Esophagus muscularis mucosa (tissue), 4 donors: Measurements from ENCODE around the gene NTHL1. TPM values are rescaled to one million over a fixed set of nuclear protein-coding genes. Genes with fewer than 3 reads are reported as not detected.

ENCODE experiments used
- DNase-seq: peaks from one replicate; pipeline ENCODE4 v3.0.0-alpha.2; 2017; ENCODE audit errors: extremely low spot score
- H3K27ac ChIP-seq, 4 donors: fragments of 200-600 bp; sonication (generic); replicated peaks in 1 of 4; 1 replicate in 3 of 4; 2 replicates in 1 of 4; pipeline ENCODE4 v1.5.1; 2016 to 2019; ENCODE audit warnings: mild to moderate bottlenecking in 1 of 4
- H3K27me3 ChIP-seq, 4 donors: fragments of 200-600 bp; sonication (generic); one replicate each; pipeline versions ENCODE4 v1.5.1 to v1.6.0; 2016 to 2019
- H3K36me3 ChIP-seq, 4 donors: fragments of 200-600 bp; sonication (generic); one replicate each; pipeline ENCODE4 v1.5.1; 2016 to 2019
- H3K4me1 ChIP-seq, 4 donors: fragments of 200-600 bp; sonication (generic); one replicate each; pipeline ENCODE4 v1.5.1; 2016 to 2019
- H3K4me3 ChIP-seq, 4 donors: fragments of 200-600 bp; sonication (generic); 1 replicate in 2 of 4; 2 replicates in 2 of 4; pipeline ENCODE4 v1.5.1; 2016 to 2019; ENCODE audit warnings: mild to moderate bottlenecking in 4 of 4, moderate library complexity in 1 of 4
- H3K9me3 ChIP-seq, 4 donors: fragments of 200-600 bp; sonication (generic); 1 replicate in 3 of 4; 2 replicates in 1 of 4; pipeline ENCODE4 v1.5.1; 2016 to 2019
- EP300 ChIP-seq: sonication (generic); formaldehyde crosslinking; IDR thresholded peaks from one replicate; pipeline ENCODE4 v1.6.1; 2017; ENCODE audit warnings: antibody characterized with exemption
- POLR2A ChIP-seq: fragments of 450-650 bp; IDR thresholded peaks from one replicate; pipeline ENCODE4 v1.6.1; 2017; ENCODE audit warnings: antibody characterized with exemption, moderate library complexity, mild to moderate bottlenecking, low read depth
- POLR2AphosphoS5 ChIP-seq, 2 donors: sonication (generic); formaldehyde crosslinking; IDR thresholded peaks; one replicate each; pipeline ENCODE4 v1.6.1; 2017; ENCODE audit warnings: antibody characterized with exemption in 2 of 2
- WGBS: methylation state at CpG from one replicate; pipeline ENCODE4 v1.1.5; 2018; 5-methylcytosine and 5-hydroxymethylcytosine counted together
- intact Hi-C: fragments of 100-400 bp; cut with DNase I; formaldehyde crosslinking; loops from one replicate; pipeline ENCODE4 v1.15.1; 2023
- small RNA-seq, 3 donors: library from RNA; depleted of rRNA; stranded (forward); fragments of <200 nt; gene quantifications; one replicate each; pipeline ENCODE3, GENCODE V24; 2016
- total RNA-seq, 4 donors: library from RNA; depleted of rRNA; stranded (reverse); fragments of >200 nt; gene quantifications; one replicate each; pipeline versions ENCODE4 v1.1.0 to v1.2.1, GENCODE V29; 2016
- TF ChIP-seq, protein P1 (sequence below), 3 experiments: fragments of 200-600 bp in 2 of 3; fragments of 450-650 bp in 1 of 3; sonication (generic) in 2 of 3; IDR thresholded peaks; one replicate each; pipeline ENCODE4 v1.5.1; 2017 to 2019; ENCODE audit warnings: antibody characterized with exemption in 3 of 3, mild to moderate bottlenecking in 2 of 3, moderate library complexity in 1 of 3

The NTHL1 gene
- total RNA-seq, 4 donors from 2014 or later = 11.8 to 25.2 (median 18.9) TPM

DNA sequence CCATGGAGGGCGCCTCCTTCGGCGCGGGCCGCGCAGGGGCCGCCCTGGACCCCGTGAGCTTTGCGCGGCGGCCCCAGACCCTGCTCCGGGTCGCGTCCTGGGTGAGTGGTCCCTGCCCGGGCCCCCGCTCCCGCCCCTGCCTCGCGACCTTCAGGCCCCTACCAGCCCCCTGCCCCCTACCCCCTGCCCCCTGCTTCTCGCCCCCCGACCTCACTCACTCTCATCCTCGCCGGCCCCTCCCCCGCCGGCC lies 57.6 kb downstream of the NTHL1 start:
- Histone ChIP-seq H3K4me3 (peak overlapping the region in 3 of 4 donors; percentile 20 to 51 (median 24)), H3K4me1 (peaks cover 33 to 54% (median 48%) of the 10 kb centered on the region in 4 donors), H3K27me3 (peaks cover 3 to 48% (median 32%) of the 10 kb centered on the region in 4 donors), H3K9me3 (no peaks in the 10 kb centered on the region), H3K27ac (no peak overlapping the region), H3K36me3 (peaks cover 11 to 27% (median 23%) of the 10 kb centered on the region in 4 donors)
- under 1% methylated on average over 17 of the region's 25 CpGs for WGBS
- intact Hi-C loops = no loop called here
- TF ChIP-seq POLR2A = no peak
- no peak for TF ChIP-seq EP300
- TF ChIP-seq, protein P1, sequence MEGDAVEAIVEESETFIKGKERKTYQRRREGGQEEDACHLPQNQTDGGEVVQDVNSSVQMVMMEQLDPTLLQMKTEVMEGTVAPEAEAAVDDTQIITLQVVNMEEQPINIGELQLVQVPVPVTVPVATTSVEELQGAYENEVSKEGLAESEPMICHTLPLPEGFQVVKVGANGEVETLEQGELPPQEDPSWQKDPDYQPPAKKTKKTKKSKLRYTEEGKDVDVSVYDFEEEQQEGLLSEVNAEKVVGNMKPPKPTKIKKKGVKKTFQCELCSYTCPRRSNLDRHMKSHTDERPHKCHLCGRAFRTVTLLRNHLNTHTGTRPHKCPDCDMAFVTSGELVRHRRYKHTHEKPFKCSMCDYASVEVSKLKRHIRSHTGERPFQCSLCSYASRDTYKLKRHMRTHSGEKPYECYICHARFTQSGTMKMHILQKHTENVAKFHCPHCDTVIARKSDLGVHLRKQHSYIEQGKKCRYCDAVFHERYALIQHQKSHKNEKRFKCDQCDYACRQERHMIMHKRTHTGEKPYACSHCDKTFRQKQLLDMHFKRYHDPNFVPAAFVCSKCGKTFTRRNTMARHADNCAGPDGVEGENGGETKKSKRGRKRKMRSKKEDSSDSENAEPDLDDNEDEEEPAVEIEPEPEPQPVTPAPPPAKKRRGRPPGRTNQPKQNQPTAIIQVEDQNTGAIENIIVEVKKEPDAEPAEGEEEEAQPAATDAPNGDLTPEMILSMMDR (IDR thresholded peaks at IDR 0.05) = no peak
- TF ChIP-seq POLR2AphosphoS5 (IDR thresholded peaks at IDR 0.05) = no peak
- DNase-seq = no peak

Small RNAs within 50 kb of the gene (small RNA-seq; reads per million reads assigned to genes)
- gene MIR1225 = 1.3 to 8.3 (median 4.7) reads per million in 3 donors
- 0 reads per million in 3 donors for gene RN7SL219P

Other genes with a start within 250 kb of the NTHL1 start
- 100 to 1,000 TPM; 148 to 264 (median 180) TPM for gene HAGH, start 221.0 kb downstream of the NTHL1 start, total RNA-seq
- 10 to 100 TPM; 20.4 to 43.2 (median 39.5) TPM for gene FAHD1, start 220.6 kb downstream of the NTHL1 start, total RNA-seq
- not detected for gene MEIOB, start 175.7 kb downstream of the NTHL1 start, total RNA-seq
- not detected for gene HS3ST6, start 129.4 kb downstream of the NTHL1 start, total RNA-seq
- 10 to 100 TPM; 46.0 to 78.7 (median 53.1) TPM for gene MSRB1, start 104.6 kb downstream of the NTHL1 start, total RNA-seq
- gene RPL3L, start 93.1 kb downstream of the NTHL1 start, total RNA-seq = not detected
- gene NDUFB10, start 88.3 kb downstream of the NTHL1 start, total RNA-seq = 100 to 1,000 TPM; 249 to 381 (median 295) TPM
- 1,000 to 10,000 TPM; 1,144 to 2,342 (median 1,414) TPM for gene RPS2, start 83.0 kb downstream of the NTHL1 start, total RNA-seq
- not detected for gene RNF151, start 81.0 kb downstream of the NTHL1 start, total RNA-seq
- 10 to 100 TPM; 27.0 to 42.9 (median 36.9) TPM for gene TBL3, start 75.8 kb downstream of the NTHL1 start, total RNA-seq
- under 1 TPM in 1 of 4 donors, not detected in 3; 0.52 TPM for gene NOXO1, start 66.4 kb downstream of the NTHL1 start, total RNA-seq
- gene GFER, start 63.6 kb downstream of the NTHL1 start, total RNA-seq = 10 to 100 TPM; 14.1 to 38.5 (median 23.7) TPM
- gene SYNGR3, start 57.9 kb downstream of the NTHL1 start, total RNA-seq = 1 to 10 TPM; 2.1 to 5.6 (median 3.3) TPM
- 10 to 100 TPM; 23.3 to 46.5 (median 34.9) TPM for gene ZNF598, start 38.0 kb downstream of the NTHL1 start, total RNA-seq
- gene NPW, start 28.0 kb downstream of the NTHL1 start, total RNA-seq = not detected
- gene NHERF2, start 20.9 kb downstream of the NTHL1 start, total RNA-seq = 100 to 1,000 TPM in 2 of 4 donors, 10 to 100 TPM in 2; 45.3 to 130 (median 88.3) TPM
- gene TSC2, start 151 bp upstream of the NTHL1 start, total RNA-seq = 10 to 100 TPM; 41.3 to 71.7 (median 52.0) TPM
- 100 to 1,000 TPM; 297 to 459 (median 366) TPM for gene PKD1, start 88.1 kb upstream of the NTHL1 start, total RNA-seq
- gene RAB26, start 100.8 kb upstream of the NTHL1 start, total RNA-seq = not detected
- gene TRAF7, start 107.9 kb upstream of the NTHL1 start, total RNA-seq = 10 to 100 TPM; 42.6 to 64.5 (median 54.3) TPM
- gene CASKIN1, start 148.8 kb upstream of the NTHL1 start, total RNA-seq = under 1 TPM; under 0.01 to 0.32 (median 0.09) TPM
- gene MLST8, start 157.6 kb upstream of the NTHL1 start, total RNA-seq = 10 to 100 TPM; 23.7 to 62.8 (median 36.3) TPM
- gene BRICD5, start 163.0 kb upstream of the NTHL1 start, total RNA-seq = 1 to 10 TPM; 1.2 to 6.8 (median 5.7) TPM
- 10 to 100 TPM in 3 of 4 donors, 1 to 10 TPM in 1; 8.9 to 20.0 (median 13.7) TPM for gene PGP, start 167.0 kb upstream of the NTHL1 start, total RNA-seq
- 10 to 100 TPM; 19.1 to 39.7 (median 28.5) TPM for gene E4F1, start 175.8 kb upstream of the NTHL1 start, total RNA-seq
- under 1 TPM; 0.50 to 0.86 (median 0.67) TPM for gene DNASE1L2, start 188.6 kb upstream of the NTHL1 start, total RNA-seq
- 100 to 1,000 TPM in 1 of 4 donors, 10 to 100 TPM in 3; 51.9 to 115 (median 86.6) TPM for gene ECI1, start 203.8 kb upstream of the NTHL1 start, total RNA-seq
- 100 to 1,000 TPM; 114 to 179 (median 151) TPM for gene RNPS1, start 220.3 kb upstream of the NTHL1 start, total RNA-seq